ENCODE data around the gene ERBIN. TPM values are rescaled to one million over a fixed set of nuclear protein-coding genes. Genes with fewer than 3 reads are reported as not detected.

The ERBIN gene
- total and polyA plus RNA-seq, 2 of the 4 experiments (the other 2 are of a cell fraction), result 25.8 to 70.1 TPM

GRCh38 chr5:65893749-65894430, 32.5 kb upstream of the ERBIN start:
- Histone ChIP-seq H3K27ac (ENCODE audit: insufficient read depth, low read length) (no peak overlapping the region), H2AK9ac (replicated peaks; ENCODE audit: low read depth, low read length, poor library complexity) (no peak overlapping the region), H3K9me1 (ENCODE audit: insufficient read depth, low read length) (no peaks in the 10 kb centered on the region), H4K91ac (ENCODE audit: insufficient read depth, low read depth, low read length) (no peak overlapping the region), H3K4me3 (ENCODE audit: insufficient read depth, low read depth, low read length) (no peak overlapping the region), H3K9ac (ENCODE audit: low read depth, low read length) (no peak overlapping the region), H3K9me3 (ENCODE audit: control insufficient read depth, insufficient read depth, low read length) (no peaks in the 10 kb centered on the region), H3K27me3 (ENCODE audit: control insufficient read depth, insufficient read depth, low read length) (no peaks in the 10 kb centered on the region), H3K79me1 (ENCODE audit: low read depth in 1 of 2, low read length in 2 of 2) (no peaks in the 10 kb centered on the region), H4K8ac (ENCODE audit: low read depth in 2 of 2, low read length in 2 of 2) (no peak overlapping the region), H2BK20ac (ENCODE audit: low read depth, low read length) (no peak overlapping the region), H3K18ac (ENCODE audit: low read depth, low read length) (no peak overlapping the region), H2BK120ac (ENCODE audit: low read depth, low read length) (no peak overlapping the region), H2AFZ (replicated peaks; ENCODE audit: low read length, poor library complexity) (no peak overlapping the region), H3K56ac (ENCODE audit: extremely low read depth, insufficient read depth, low read length) (no peak overlapping the region), H4K20me1 (ENCODE audit: insufficient read depth, low read length) (no peaks in the 10 kb centered on the region), H3K4ac (ENCODE audit: low read depth, low read length) (no peak overlapping the region), H3K4me1 (ENCODE audit: control insufficient read depth, insufficient read depth, low read length) (no peaks in the 10 kb centered on the region), H3K23ac (ENCODE audit: low read depth, low read length) (no peak overlapping the region), H3K14ac (replicated peaks; ENCODE audit: low read depth, low read length) (no peak overlapping the region), H2AK5ac (ENCODE audit: low read depth, low read length) (no peak overlapping the region), H2BK5ac (ENCODE audit: low read depth, low read length, poor library complexity, severe bottlenecking) (no peak overlapping the region), H3K36me3 (ENCODE audit: control insufficient read depth, insufficient read depth, low read length) (no peaks in the 10 kb centered on the region), H2BK15ac (ENCODE audit: low read depth, low read length) (no peak overlapping the region), H4K5ac (ENCODE audit: low read depth, low read length) (no peak overlapping the region), H3K4me2 (ENCODE audit: low read depth, low read length) (no peak overlapping the region)
- POLR2A ChIA-PET (ENCODE audit: unreplicated experiment), result interaction anchor here (0.6 kb wide), 1 partner anchor 35 kb away, joined by 3 read pairs; no protein-coding TSS in a partner anchor
- in situ Hi-C loops (cut with MboI; ENCODE audit: low sequenced_read_pairs), result no loop called here
- BruUV-seq (replicated peaks), result no TSS peak
- ATAC-seq (ENCODE audit: low read depth), result no peak
- WGBS, 2 experiments (ENCODE audit: extremely low coverage in 2 of 2, insufficient read length in 1 of 2), result 40% methylated on average over 1 of the region's 9 CpGs; no CpG with 5 or more reads in 1 of the 2 experiments
- no peak for TF ChIP-seq FOS (IDR thresholded peaks at IDR 0.05; ENCODE audit: low read depth, low read length)
- CTCF ChIA-PET, result interaction anchor here (0.8 kb wide), 1 partner anchor 20 kb away, joined by 3 read pairs; no protein-coding TSS in a partner anchor
- dilution Hi-C loops (cut with HindIII; ENCODE audit: low sequenced_read_pairs, unreplicated experiment), result no loop called here
- intact Hi-C loops (cut with micrococcal nuclease), result no loop called here
- DNase-seq, result no peak
